ENCODE data around the gene RHOV.
A peak's percentile ranks its signal among the peaks of the same experiment; 100 is the strongest.

The RHOV gene

GRCh38 chr15:40891138-40891537 lies 17.1 kb upstream of the RHOV start:
- TF ChIP-seq CTCF (conservative IDR thresholded peaks at IDR 0.05; ENCODE audit: control insufficient read depth, insufficient read depth, low read depth, low read length) = no peak
- DNase-seq (ENCODE audit: low read depth) = no peak
- no peak overlapping the region for H3K4me3 ChIP-seq (ENCODE audit: control insufficient read depth, low read depth, low read length)

GRCh38 chr15:40889112-40889511 lies 15.1 kb upstream of the RHOV start:
- TF ChIP-seq CTCF (conservative IDR thresholded peaks at IDR 0.05; ENCODE audit: control insufficient read depth, insufficient read depth, low read depth, low read length) = no peak
- no peak for DNase-seq (ENCODE audit: low read depth)
- H3K4me3 ChIP-seq (ENCODE audit: control insufficient read depth, low read depth, low read length) = no peak overlapping the region

- no peak overlapping the region for H3K4me3 ChIP-seq (ENCODE audit: control insufficient read depth, low read depth, low read length)
- no peak for DNase-seq (ENCODE audit: low read depth)
- TF ChIP-seq CTCF (conservative IDR thresholded peaks at IDR 0.05; ENCODE audit: control insufficient read depth, insufficient read depth, low read depth, low read length) = no peak
Observed at GRCh38 chr15:40886586-40886985, 12.6 kb upstream of the RHOV start.

GRCh38 chr15:40881351-40881750 lies 7.3 kb upstream of the RHOV start:
- no peak for DNase-seq (ENCODE audit: low read depth)
- no peak for TF ChIP-seq CTCF (conservative IDR thresholded peaks at IDR 0.05; ENCODE audit: control insufficient read depth, insufficient read depth, low read depth, low read length)
- H3K4me3 ChIP-seq (ENCODE audit: control insufficient read depth, low read depth, low read length) = no peak overlapping the region

GRCh38 chr15:40879609-40880008 lies 5.6 kb upstream of the RHOV start:
- DNase-seq (ENCODE audit: low read depth) = no peak
- no peak for TF ChIP-seq CTCF (conservative IDR thresholded peaks at IDR 0.05; ENCODE audit: control insufficient read depth, insufficient read depth, low read depth, low read length)
- H3K4me3 ChIP-seq (ENCODE audit: control insufficient read depth, low read depth, low read length) = no peak overlapping the region

- peak; percentile 24 for DNase-seq (ENCODE audit: low read depth)
- no peak overlapping the region for H3K4me3 ChIP-seq (ENCODE audit: control insufficient read depth, low read depth, low read length)
- no peak for TF ChIP-seq CTCF (conservative IDR thresholded peaks at IDR 0.05; ENCODE audit: control insufficient read depth, insufficient read depth, low read depth, low read length)
Observed at GRCh38 chr15:40878785-40879184, 4.8 kb upstream of the RHOV start.

GRCh38 chr15:40877694-40878093 lies 3.7 kb upstream of the RHOV start:
- TF ChIP-seq CTCF (conservative IDR thresholded peaks at IDR 0.05; ENCODE audit: control insufficient read depth, insufficient read depth, low read depth, low read length) = no peak

More at GRCh38 chr15:40877694-40878093, 3.7 kb upstream of the RHOV start:
- H3K4me3 ChIP-seq (ENCODE audit: control insufficient read depth, low read depth, low read length) = no peak overlapping the region
- DNase-seq (ENCODE audit: low read depth) = no peak
